HepG2 (cell line): ENCODE data around the gene HCFC1. TPM values are rescaled to one million over a fixed set of nuclear protein-coding genes. Genes with fewer than 3 reads are reported as not detected.

Experiments
- ATAC-seq: fragments of 200-7000 bp; cut with Tn5 transposase; 3 replicates; pipeline ENCODE4 v1.9.1; 2020; ENCODE audit warnings: mild to moderate bottlenecking, moderate library complexity
- BruUV-seq: library from RNA; stranded (reverse); fragments of 400-500 nt; replicated peaks from 2 replicates; lab custom pipeline; 2021; lab: Mats Ljungman, UMichigan
- CTCF ChIA-PET: fragments of 300-600 bp; formaldehyde crosslinking; extraction: SDS; loops from one replicate; lab custom pipeline; 2021; ENCODE audit warnings: low total read pairs, inconsistent platforms, low intra/inter-chr PET ratio; lab: Yijun Ruan, JAX
- POLR2A ChIA-PET: fragments of 350-600 bp; sonication (Branson Sonifier 250); formaldehyde crosslinking; loops from one replicate; lab custom pipeline; 2020; ENCODE audit warnings: antibody characterized with exemption, inconsistent platforms; lab: Yijun Ruan, JAX
- DNase-seq: peaks from one replicate; pipeline ENCODE4 v3.0.0-alpha.2; 2015; ENCODE audit warnings: low spot score
- FAIRE-seq: peaks from 3 replicates; lab custom pipeline; 2011; peaks lifted over from hg19 to GRCh38; lab: Jason Lieb, UNC
- H2AFZ ChIP-seq: one replicate; pipeline ENCODE4 v1.6.1; 2011; ENCODE audit warnings: low read length, inconsistent platforms
- H3K27ac ChIP-seq: fragments of 300-600 bp; 3 replicates; pipeline ENCODE4 v1.8.0; 2011; ENCODE audit warnings: mixed run types, mild to moderate bottlenecking, mixed read lengths, low read length, inconsistent platforms; ENCODE audit not compliant: insufficient read depth; ENCODE audit errors: extremely low read length
- H3K27me3 ChIP-seq, 2 experiments: fragments of 200-600 bp in 1 of 2; 2 replicates in 1 of 2; 3 replicates in 1 of 2; pipeline versions ENCODE4 v1.6.0 to v1.8.0; 2011; ENCODE audit warnings: low read length in 2 of 2, mild to moderate bottlenecking in 2 of 2, moderate library complexity in 2 of 2, inconsistent platforms in 1 of 2; ENCODE audit not compliant: insufficient read depth in 2 of 2, control insufficient read depth in 1 of 2
- H3K36me3 ChIP-seq, 2 experiments: fragments of 200-600 bp in 1 of 2; replicated peaks in 1 of 2; 2 replicates in 1 of 2; 3 replicates in 1 of 2; pipeline versions ENCODE4 v1.5.1 to v1.8.0; 2011; ENCODE audit warnings: low read length in 2 of 2, inconsistent platforms in 1 of 2; ENCODE audit not compliant: insufficient read depth in 2 of 2, control insufficient read depth in 1 of 2
- H3K4me1 ChIP-seq: 2 replicates; pipeline ENCODE4 v1.5.1; 2012; ENCODE audit warnings: low read length, inconsistent platforms; ENCODE audit not compliant: insufficient read depth
- H3K4me2 ChIP-seq: 2 replicates; pipeline ENCODE4 v1.6.0; 2011; ENCODE audit warnings: low read depth, low read length, inconsistent platforms
- H3K4me3 ChIP-seq, 3 experiments: fragments of 200-600 bp in 1 of 3; sonication (generic), shearing (Covaris generic) in 1 of 3; replicated peaks in 1 of 3; 2 replicates each; pipeline ENCODE4 v1.5.1; 2011 to 2016; ENCODE audit warnings: low read length in 3 of 3, inconsistent platforms in 2 of 3, low read depth in 2 of 3, mild to moderate bottlenecking in 2 of 3, control low read depth in 1 of 3, mixed read lengths in 1 of 3; ENCODE audit not compliant: insufficient read depth in 1 of 3
- H3K79me2 ChIP-seq: one replicate; pipeline ENCODE4 v1.6.1; 2011; ENCODE audit warnings: low read length, inconsistent platforms; ENCODE audit not compliant: insufficient read depth
- H3K9ac ChIP-seq: 2 replicates; pipeline ENCODE4 v1.6.0; 2011; ENCODE audit warnings: mild to moderate bottlenecking, low read depth, low read length, inconsistent platforms; ENCODE audit not compliant: insufficient read depth
- H3K9me3 ChIP-seq: 2 replicates; pipeline ENCODE4 v1.5.1; 2012; ENCODE audit warnings: mild to moderate bottlenecking, low read length
- H4K20me1 ChIP-seq: 2 replicates; pipeline ENCODE4 v1.6.0; 2011; ENCODE audit warnings: inconsistent platforms, mild to moderate bottlenecking, low read length, moderate library complexity; ENCODE audit not compliant: insufficient read depth
- ATF3 ChIP-seq: sonication (generic); formaldehyde crosslinking; IDR thresholded peaks from 2 replicates; pipeline ENCODE4 v1.4.0; 2020; ENCODE audit warnings: missing genetic modification reagents
- ATM ChIP-seq: fragments of 450-650 bp; IDR thresholded peaks from 2 replicates; pipeline ENCODE4 v1.7.1; 2017; ENCODE audit warnings: mild to moderate bottlenecking, borderline replicate concordance
- HNRNPL ChIP-seq: fragments of 200-400 bp; formaldehyde crosslinking; IDR thresholded peaks from 2 replicates; pipeline ENCODE4 v1.6.1; 2017; ENCODE audit warnings: mild to moderate bottlenecking, low read depth, low read length
- RBFOX2 ChIP-seq: fragments of 200-400 bp; formaldehyde crosslinking; IDR thresholded peaks from 2 replicates; pipeline ENCODE4 v1.6.1; 2017; ENCODE audit warnings: low read depth, mild to moderate bottlenecking, low read length
- TRAFD1 ChIP-seq: sonication (generic); formaldehyde crosslinking; IDR thresholded peaks from 2 replicates; pipeline ENCODE4 v1.5.1; 2020; ENCODE audit warnings: missing genetic modification reagents, mild to moderate bottlenecking, borderline replicate concordance
- ZNF260 ChIP-seq: sonication (generic); formaldehyde crosslinking; IDR thresholded peaks from 2 replicates; pipeline ENCODE4 v1.4.0; 2020; ENCODE audit warnings: missing genetic modification reagents, low read depth, mild to moderate bottlenecking, borderline replicate concordance
- ZNF280D ChIP-seq: sonication (generic); formaldehyde crosslinking; IDR thresholded peaks from 2 replicates; pipeline ENCODE4 v1.5.1; 2020; ENCODE audit warnings: mild to moderate bottlenecking, missing genetic modification reagents
- ZNF788 ChIP-seq: sonication (generic); formaldehyde crosslinking; IDR thresholded peaks from 2 replicates; pipeline ENCODE4 v1.5.0; 2020; ENCODE audit warnings: mild to moderate bottlenecking, missing genetic modification reagents, borderline replicate concordance
- WGBS: methylation state at CpG from one replicate; pipeline ENCODE4 v1.1.6; 2017; ENCODE audit warnings: low lambda C conversion rate; 5-methylcytosine and 5-hydroxymethylcytosine counted together
- in situ Hi-C: cut with HindIII; loops from 2 replicates; pipeline ENCODE4 v1.10.0; 2017; ENCODE audit warnings: low pct_unique_long_range_greater_than_20kb; ENCODE audit not compliant: extremely low pct_ligation_motif_present
- intact Hi-C: fragments of 100-400 bp; cut with micrococcal nuclease; formaldehyde crosslinking; loops from one replicate; pipeline ENCODE4 v1.10.0; 2022; ENCODE audit not compliant: unreplicated experiment
- polyA plus RNA-seq, 8 experiments: library from polyadenylated mRNA; depleted of rRNA in 3 of 8; stranded (reverse) in 7 of 8; unstranded in 1 of 8; fragments of >200 nt; fragmentation: Illumina TruSeq in 4 of 8; extraction: Trizol in 4 of 8; gene quantifications; 2 replicates each; pipeline versions ENCODE4 v1.2.1 to v1.2.3, GENCODE V29; 2011 to 2016; ENCODE audit warnings: low read depth in 4 of 8, missing spikeins in 1 of 8, mixed read lengths in 1 of 8; ENCODE audit not compliant: insufficient read depth in 1 of 8
- total RNA-seq, 5 experiments: library from RNA; depleted of rRNA; stranded (reverse); fragments of >200 nt; fragmentation: Illumina TruSeq; extraction: Trizol; gene quantifications; 2 replicates each; pipeline ENCODE4 v1.2.3, GENCODE V29; 2016; ENCODE audit warnings: low read depth in 1 of 5

HCFC1 gene
- total and polyA plus RNA-seq, 2 of the 13 experiments (the other 11 are each of a cell fraction or from before 2014, with no cell fraction given), result 5.8 to 17.8 TPM

GRCh38 chrX:153902385-153902784 is 69.2 kb downstream of the HCFC1 start:
- ChIA-PET POLR2A (no interaction called here), CTCF (no interaction called here)
- Histone ChIP-seq H3K4me2 (no peak overlapping the region), H3K4me1 (no peaks in the 10 kb centered on the region), H3K9me3 (no peaks in the 10 kb centered on the region), H3K9ac (no peak overlapping the region), H2AFZ (no peak overlapping the region), H3K27me3 (peaks cover 2 to 11% of the 10 kb centered on the region in 2 experiments; a peak in 2 of 5 replicates), H3K79me2 (no peaks in the 10 kb centered on the region), H3K27ac (no peak overlapping the region), H4K20me1 (no peaks in the 10 kb centered on the region), H3K36me3 (no peaks in the 10 kb centered on the region), H3K4me3 (no peak overlapping the region)
- WGBS, result no CpG with 5 or more reads among the region's 10 CpGs
- no TSS peak for BruUV-seq
- DNase-seq (no peak), FAIRE-seq (no peak), ATAC-seq (no peak)
- TF ChIP-seq ATF3 (CRISPR knock-in tag) (no peak), HNRNPL (0 out of 2 replicates have a peak, but pooled peaks have one; percentile 19), ZNF260 (CRISPR knock-in tag) (no peak), RBFOX2 (no peak), ZNF280D (CRISPR knock-in tag) (no peak), ZNF788 (no peak), TRAFD1 (no peak), ATM (no peak)
- in situ Hi-C loops, result no loop called here
- intact Hi-C loops, result no loop called here
